HEK293 (cell line): ENCODE results near the gene MMP23B.
A peak's percentile ranks its signal among the peaks of the same experiment; 100 is the strongest.

Experiments used
- CTCF ChIA-PET: fragments of 350-600 bp; formaldehyde crosslinking; extraction: SDS; loops from one replicate; lab custom pipeline; 2021; ENCODE audit warnings: antibody characterized with exemption; lab: Yijun Ruan, JAX
- POLR2A ChIA-PET: fragments of 300-600 bp; formaldehyde crosslinking; extraction: SDS; loops from one replicate; lab custom pipeline; 2020; ENCODE audit warnings: antibody characterized with exemption, inconsistent platforms; lab: Yijun Ruan, JAX
- H3K27ac ChIP-seq: fragments of 200-500 bp; sonication (Bioruptor generic); 2 replicates; pipeline ENCODE4 v1.5.1; 2014; ENCODE audit warnings: low read depth, low read length, control low read depth, inconsistent platforms; ENCODE audit errors: extremely low read depth
- H3K36me3 ChIP-seq, 2 experiments: fragments of 200-500 bp in 1 of 2; sonication (Bioruptor generic) in 1 of 2; 1 replicate in 1 of 2; 2 replicates in 1 of 2; pipeline ENCODE4 v1.5.1; 2014 to 2017; ENCODE audit warnings: inconsistent platforms in 2 of 2, low read length in 2 of 2; ENCODE audit not compliant: control insufficient read depth in 2 of 2, insufficient read depth in 1 of 2
- H3K4me1 ChIP-seq: fragments of 200-500 bp; sonication (Bioruptor generic); 2 replicates; pipeline ENCODE4 v1.5.1; 2014; ENCODE audit warnings: mild to moderate bottlenecking, low read length, inconsistent platforms; ENCODE audit not compliant: control insufficient read depth, insufficient read depth
- H3K4me3 ChIP-seq: 2 replicates; pipeline ENCODE4 v1.5.1; 2011; ENCODE audit warnings: low read depth, mild to moderate bottlenecking, control low read depth, low read length, moderate library complexity
- H3K9me3 ChIP-seq: fragments of 200-500 bp; sonication (Bioruptor generic); 2 replicates; pipeline ENCODE4 v1.5.1; 2014; ENCODE audit warnings: low read depth, low read length, inconsistent platforms; ENCODE audit not compliant: control insufficient read depth, insufficient read depth
- BCL11A ChIP-seq: fragments of 450-650 bp; formaldehyde crosslinking; IDR thresholded peaks from 2 replicates; pipeline ENCODE4 v1.5.1; 2016; ENCODE audit warnings: low read depth, missing biosample characterization, missing genetic modification characterization
- GLIS2 ChIP-seq: fragments of 450-650 bp; formaldehyde crosslinking; IDR thresholded peaks from 2 replicates; pipeline ENCODE4 v1.5.1; 2016; ENCODE audit warnings: missing biosample characterization, missing genetic modification characterization
- HIC1 ChIP-seq: fragments of 450-650 bp; formaldehyde crosslinking; IDR thresholded peaks from 2 replicates; pipeline ENCODE4 v1.5.1; 2016; ENCODE audit warnings: missing biosample characterization, missing genetic modification characterization
- KLF1 ChIP-seq: fragments of 450-650 bp; formaldehyde crosslinking; IDR thresholded peaks from 2 replicates; pipeline ENCODE4 v1.5.1; 2016; ENCODE audit warnings: missing biosample characterization, missing genetic modification characterization
- KLF8 ChIP-seq: fragments of 450-650 bp; formaldehyde crosslinking; IDR thresholded peaks from 2 replicates; pipeline ENCODE4 v1.5.1; 2016; ENCODE audit warnings: missing biosample characterization, missing genetic modification characterization
- OSR2 ChIP-seq: fragments of 450-650 bp; formaldehyde crosslinking; IDR thresholded peaks from 2 replicates; pipeline ENCODE4 v1.5.1; 2016; ENCODE audit warnings: missing biosample characterization, missing genetic modification characterization
- SCRT1 ChIP-seq: fragments of 450-650 bp; formaldehyde crosslinking; IDR thresholded peaks from 2 replicates; pipeline ENCODE4 v1.5.1; 2016; ENCODE audit warnings: missing biosample characterization, missing genetic modification characterization, borderline replicate concordance
- SCRT2 ChIP-seq: fragments of 450-650 bp; formaldehyde crosslinking; IDR thresholded peaks from 2 replicates; pipeline ENCODE4 v1.5.1; 2016; ENCODE audit warnings: missing biosample characterization, missing genetic modification characterization
- ZNF239 ChIP-seq: fragments of 450-650 bp; formaldehyde crosslinking; IDR thresholded peaks from 2 replicates; pipeline ENCODE4 v1.5.1; 2016; ENCODE audit warnings: missing biosample characterization, missing genetic modification characterization
- ZNF354C ChIP-seq: fragments of 450-650 bp; formaldehyde crosslinking; IDR thresholded peaks from 2 replicates; pipeline ENCODE4 v1.5.1; 2016; ENCODE audit warnings: missing biosample characterization, missing genetic modification characterization, low read depth, borderline replicate concordance
- ZNF449 ChIP-seq: fragments of 450-650 bp; formaldehyde crosslinking; IDR thresholded peaks from 2 replicates; pipeline ENCODE4 v1.5.1; 2017; ENCODE audit warnings: missing biosample characterization, mild to moderate bottlenecking, missing genetic modification characterization, moderate library complexity
- ZNF555 ChIP-seq: fragments of 450-650 bp; formaldehyde crosslinking; conservative IDR thresholded peaks from 2 replicates; pipeline ENCODE4 v1.5.1; 2017; ENCODE audit warnings: missing biosample characterization, mild to moderate bottlenecking, missing genetic modification characterization, inconsistent platforms
- ZNF600 ChIP-seq: fragments of 450-650 bp; formaldehyde crosslinking; IDR thresholded peaks from 2 replicates; pipeline ENCODE4 v1.5.1; 2016; ENCODE audit warnings: missing biosample characterization, missing genetic modification characterization
- TF ChIP-seq, protein P1 (sequence below): fragments of 450-650 bp; formaldehyde crosslinking; IDR thresholded peaks from 2 replicates; pipeline ENCODE4 v1.5.1; 2016; ENCODE audit warnings: missing biosample characterization, missing genetic modification characterization

The MMP23B gene

GRCh38 chr1:1626207-1627141 is 5.5 kb upstream of the MMP23B start:
- Histone ChIP-seq H3K36me3 (peaks cover 0 to 35% of the 10 kb centered on the region in 2 experiments; a peak in 1 of 3 replicates), H3K4me1 (no peaks in the 10 kb centered on the region), H3K27ac (no peak overlapping the region), H3K4me3 (no peak overlapping the region), H3K9me3 (no peaks in the 10 kb centered on the region)
- TF ChIP-seq SCRT2 (tag by site-specific recombination) (peak; percentile 48; the same call in 1 of the 2 replicates), BCL11A (0 out of 2 replicates have a peak, but pooled peaks have one; percentile 26), ZNF555 (tag by site-specific recombination) (no peak), SCRT1 (tag by site-specific recombination) (peak; percentile 77), ZNF354C (tag by site-specific recombination) (no peak), HIC1 (tag by site-specific recombination) (0 out of 2 replicates have a peak, but pooled peaks have one; percentile 31)
- ChIA-PET POLR2A (no interaction called here), CTCF (no interaction called here)

GRCh38 chr1:1627261-1627828 is 4.6 kb upstream of the MMP23B start:
- POLR2A ChIA-PET: interaction anchor here (1.4 kb wide), 1 partner anchor 24 kb away, joined by 3 read pairs; no protein-coding TSS in a partner anchor
- H3K4me1 ChIP-seq: no peaks in the 10 kb centered on the region
- TF ChIP-seq ZNF449 (tag by site-specific recombination) (peak; percentile 81), KLF1 (tag by site-specific recombination) (peak; percentile 88), ZNF239 (tag by site-specific recombination) (no peak)
- no peak overlapping the region for H3K4me3 ChIP-seq
- H3K27ac ChIP-seq: no peak overlapping the region
- no peaks in the 10 kb centered on the region for H3K9me3 ChIP-seq
- H3K36me3 ChIP-seq: peaks cover 0 to 35% of the 10 kb centered on the region in 2 experiments; a peak in 1 of 3 replicates
- CTCF ChIA-PET: no interaction called here

GRCh38 chr1:1627829-1628753 is 3.9 kb upstream of the MMP23B start:
- POLR2A ChIA-PET: interaction anchor here (0.6 to 1.4 kb wide), 2 partner anchors 24 to 25 kb away, joined by 3 read pairs; no protein-coding TSS in a partner anchor
- CTCF ChIA-PET: no interaction called here
- TF ChIP-seq ZNF600 (no peak), BCL11A (peak; percentile 44; the same call in 1 of the 2 replicates), OSR2 (tag by site-specific recombination) (no peak), HIC1 (tag by site-specific recombination) (peak; percentile 72), GLIS2 (tag by site-specific recombination) (0 out of 2 replicates have a peak, but pooled peaks have one; percentile 13), SCRT2 (tag by site-specific recombination) (0 out of 2 replicates have a peak, but pooled peaks have one; percentile 26), KLF8 (tag by site-specific recombination) (peak; percentile 74; the same call in 1 of the 2 replicates)
- TF ChIP-seq, protein P1, sequence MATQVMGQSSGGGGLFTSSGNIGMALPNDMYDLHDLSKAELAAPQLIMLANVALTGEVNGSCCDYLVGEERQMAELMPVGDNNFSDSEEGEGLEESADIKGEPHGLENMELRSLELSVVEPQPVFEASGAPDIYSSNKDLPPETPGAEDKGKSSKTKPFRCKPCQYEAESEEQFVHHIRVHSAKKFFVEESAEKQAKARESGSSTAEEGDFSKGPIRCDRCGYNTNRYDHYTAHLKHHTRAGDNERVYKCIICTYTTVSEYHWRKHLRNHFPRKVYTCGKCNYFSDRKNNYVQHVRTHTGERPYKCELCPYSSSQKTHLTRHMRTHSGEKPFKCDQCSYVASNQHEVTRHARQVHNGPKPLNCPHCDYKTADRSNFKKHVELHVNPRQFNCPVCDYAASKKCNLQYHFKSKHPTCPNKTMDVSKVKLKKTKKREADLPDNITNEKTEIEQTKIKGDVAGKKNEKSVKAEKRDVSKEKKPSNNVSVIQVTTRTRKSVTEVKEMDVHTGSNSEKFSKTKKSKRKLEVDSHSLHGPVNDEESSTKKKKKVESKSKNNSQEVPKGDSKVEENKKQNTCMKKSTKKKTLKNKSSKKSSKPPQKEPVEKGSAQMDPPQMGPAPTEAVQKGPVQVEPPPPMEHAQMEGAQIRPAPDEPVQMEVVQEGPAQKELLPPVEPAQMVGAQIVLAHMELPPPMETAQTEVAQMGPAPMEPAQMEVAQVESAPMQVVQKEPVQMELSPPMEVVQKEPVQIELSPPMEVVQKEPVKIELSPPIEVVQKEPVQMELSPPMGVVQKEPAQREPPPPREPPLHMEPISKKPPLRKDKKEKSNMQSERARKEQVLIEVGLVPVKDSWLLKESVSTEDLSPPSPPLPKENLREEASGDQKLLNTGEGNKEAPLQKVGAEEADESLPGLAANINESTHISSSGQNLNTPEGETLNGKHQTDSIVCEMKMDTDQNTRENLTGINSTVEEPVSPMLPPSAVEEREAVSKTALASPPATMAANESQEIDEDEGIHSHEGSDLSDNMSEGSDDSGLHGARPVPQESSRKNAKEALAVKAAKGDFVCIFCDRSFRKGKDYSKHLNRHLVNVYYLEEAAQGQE (tag by site-specific recombination): peak; percentile 74

More at GRCh38 chr1:1627829-1628753, 3.9 kb upstream of the MMP23B start:
- Histone ChIP-seq H3K4me3 (no peak overlapping the region), H3K27ac (no peak overlapping the region), H3K4me1 (no peaks in the 10 kb centered on the region), H3K9me3 (no peaks in the 10 kb centered on the region), H3K36me3 (peaks cover 0 to 35% of the 10 kb centered on the region in 2 experiments; a peak in 1 of 3 replicates)
